Activated T-helper 1 cell treated with anti-CD3 and anti-CD28 coated beads, Interleukin-2, amount 50 U/mL, for 16 hours (primary cell): ENCODE data around the gene ACTRT1.

Source experiments
- DNase-seq, 2 donors: peaks; one replicate each; pipeline ENCODE4 v3.0.0-alpha.2; 2020; ENCODE audit warnings: low read depth in 1 of 2, low spot score in 1 of 2

Gene ACTRT1

GRCh38 chrX:128052303-128052702 is at the start of gene ACTRT1:
TSS of gene ACTRT1 (minus strand) at chrX:128052403. CDS start at chrX:128052206, 197 bp downstream.
- no peak for DNase-seq

GRCh38 chrX:128078545-128078944 is 26.3 kb upstream of the ACTRT1 start:
- no peak for DNase-seq

- no peak for DNase-seq
Observed at GRCh38 chrX:128057421-128057820, 5.2 kb upstream of the ACTRT1 start.

GRCh38 chrX:128051526-128051925 is 677 bp downstream of the ACTRT1 start:
- DNase-seq = no peak

GRCh38 chrX:128035318-128035717 is 16.9 kb downstream of the ACTRT1 start:
- no peak for DNase-seq

GRCh38 chrX:128021566-128021965 is 30.6 kb downstream of the ACTRT1 start:
- DNase-seq = no peak

GRCh38 chrX:128020701-128021100 is 31.5 kb downstream of the ACTRT1 start:
- no peak for DNase-seq

- no peak for DNase-seq
Observed at GRCh38 chrX:128019218-128019617, 33.0 kb downstream of the ACTRT1 start.

- no peak for DNase-seq
Observed at GRCh38 chrX:128012015-128012414, 40.2 kb downstream of the ACTRT1 start.

- no peak for DNase-seq
Observed at GRCh38 chrX:128007882-128008281, 44.3 kb downstream of the ACTRT1 start.
